ENCODE data around the gene IGSF23.
"Not testable (repeated sequence)": the region's sequence is repeated elsewhere in the genome, so short reads cannot be mapped to it uniquely, and the experiment has no call there.

IGSF23 gene

DNA sequence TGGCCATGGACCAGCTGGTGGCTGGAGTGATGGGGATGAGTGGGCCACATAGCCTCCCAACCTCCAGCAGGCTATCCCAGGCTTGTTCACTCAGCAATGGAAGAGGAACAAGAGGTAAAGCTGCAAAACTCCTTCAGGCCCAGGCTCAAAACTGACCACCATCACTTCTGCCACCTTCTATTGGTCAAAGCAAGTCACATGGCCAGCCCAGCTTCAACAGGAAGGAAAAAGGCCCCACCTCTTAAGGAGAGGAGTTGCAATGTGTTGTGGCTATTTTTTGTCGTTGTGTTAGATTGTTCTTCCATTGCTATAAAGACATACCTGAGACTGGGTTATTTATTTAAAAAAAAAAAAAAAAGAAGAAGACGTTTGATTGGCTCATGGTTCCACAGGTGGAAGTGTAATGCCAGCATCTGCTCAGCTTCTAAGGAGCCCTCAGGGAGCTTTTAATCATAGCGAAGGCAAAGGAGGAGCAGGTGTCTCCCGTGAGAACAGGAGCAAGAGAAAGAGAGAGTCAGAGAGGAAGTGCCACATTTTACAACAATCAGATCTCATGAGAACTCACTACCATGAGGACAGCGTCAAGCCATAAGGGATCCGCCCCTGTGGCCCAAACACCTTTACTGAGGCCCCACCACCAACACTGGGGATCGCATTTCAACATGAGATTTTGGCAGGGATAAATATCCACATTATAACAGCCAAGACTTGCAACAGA, 5.4 kb downstream of the IGSF23 start:
- TF ChIP-seq, protein P1, sequence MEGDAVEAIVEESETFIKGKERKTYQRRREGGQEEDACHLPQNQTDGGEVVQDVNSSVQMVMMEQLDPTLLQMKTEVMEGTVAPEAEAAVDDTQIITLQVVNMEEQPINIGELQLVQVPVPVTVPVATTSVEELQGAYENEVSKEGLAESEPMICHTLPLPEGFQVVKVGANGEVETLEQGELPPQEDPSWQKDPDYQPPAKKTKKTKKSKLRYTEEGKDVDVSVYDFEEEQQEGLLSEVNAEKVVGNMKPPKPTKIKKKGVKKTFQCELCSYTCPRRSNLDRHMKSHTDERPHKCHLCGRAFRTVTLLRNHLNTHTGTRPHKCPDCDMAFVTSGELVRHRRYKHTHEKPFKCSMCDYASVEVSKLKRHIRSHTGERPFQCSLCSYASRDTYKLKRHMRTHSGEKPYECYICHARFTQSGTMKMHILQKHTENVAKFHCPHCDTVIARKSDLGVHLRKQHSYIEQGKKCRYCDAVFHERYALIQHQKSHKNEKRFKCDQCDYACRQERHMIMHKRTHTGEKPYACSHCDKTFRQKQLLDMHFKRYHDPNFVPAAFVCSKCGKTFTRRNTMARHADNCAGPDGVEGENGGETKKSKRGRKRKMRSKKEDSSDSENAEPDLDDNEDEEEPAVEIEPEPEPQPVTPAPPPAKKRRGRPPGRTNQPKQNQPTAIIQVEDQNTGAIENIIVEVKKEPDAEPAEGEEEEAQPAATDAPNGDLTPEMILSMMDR (IDR thresholded peaks at IDR 0.05; ENCODE audit: extremely low read depth, insufficient read depth, missing control alignments) = no peak
- DNase-seq (ENCODE audit: low spot score) = no peak
- in situ Hi-C loops (cut with MboI; ENCODE audit: low pct_unique_long_range_greater_than_20kb, low sequenced_read_pairs, unreplicated experiment) = no loop called here

- in situ Hi-C loops (cut with MboI; ENCODE audit: low pct_unique_long_range_greater_than_20kb, low sequenced_read_pairs, unreplicated experiment) = no loop called here
- no peak for DNase-seq (ENCODE audit: low spot score)
- TF ChIP-seq, protein P1 (IDR thresholded peaks at IDR 0.05; ENCODE audit: extremely low read depth, insufficient read depth, missing control alignments) = no peak
Observed at GRCh38 chr19:44620667-44621066, 7.3 kb downstream of the IGSF23 start.

DNA sequence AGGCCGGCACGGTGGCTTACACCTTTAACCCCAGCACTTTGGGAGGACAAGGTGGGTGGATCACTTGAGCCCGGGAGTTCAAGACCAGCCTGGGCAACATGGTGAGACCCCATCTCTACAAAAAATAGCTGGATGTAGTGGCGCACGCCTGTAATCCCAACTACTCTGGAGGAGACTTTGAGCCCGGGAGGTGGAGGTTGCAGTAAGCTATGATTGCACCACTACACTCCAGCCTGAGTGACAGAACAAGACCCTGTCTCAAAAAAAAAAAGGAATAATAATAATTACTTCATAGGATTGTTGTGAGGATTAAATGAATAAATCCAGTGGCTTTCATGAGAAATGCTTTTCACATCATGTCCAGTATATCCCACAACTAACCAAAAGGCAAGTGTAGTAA, 8.0 kb downstream of the IGSF23 start:
- in situ Hi-C loops (cut with MboI; ENCODE audit: low pct_unique_long_range_greater_than_20kb, low sequenced_read_pairs, unreplicated experiment) = no loop called here
- TF ChIP-seq, protein P1 (IDR thresholded peaks at IDR 0.05; ENCODE audit: extremely low read depth, insufficient read depth, missing control alignments) = no peak
- no peak for DNase-seq (ENCODE audit: low spot score)

DNA sequence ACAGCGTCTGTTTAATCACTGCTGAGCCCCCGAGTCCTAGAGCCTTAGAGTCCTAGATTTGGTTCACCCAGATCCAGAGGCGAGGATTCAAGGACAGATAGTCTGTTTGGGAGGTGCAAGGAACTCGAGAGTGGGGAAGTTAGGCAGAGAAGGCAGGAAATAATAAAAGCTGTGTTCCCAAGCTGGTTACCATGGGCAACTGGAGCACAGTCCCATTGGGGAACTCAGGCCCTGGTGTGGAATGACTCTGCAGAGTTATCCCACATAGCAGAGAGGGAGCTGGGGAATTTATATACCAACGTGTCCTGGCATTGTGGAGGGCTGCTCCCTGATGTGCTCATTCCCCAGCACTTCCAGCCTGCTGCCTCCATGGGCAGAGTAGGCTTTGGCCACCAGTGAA, 9.7 kb downstream of the IGSF23 start:
- no peak for DNase-seq (ENCODE audit: low spot score)

GRCh38 chr19:44623626-44624025, 10.3 kb downstream of the IGSF23 start:
- TF ChIP-seq, protein P1 (IDR thresholded peaks at IDR 0.05; ENCODE audit: extremely low read depth, insufficient read depth, missing control alignments) = no peak
- DNase-seq (ENCODE audit: low spot score) = no peak
- in situ Hi-C loops (cut with MboI; ENCODE audit: low pct_unique_long_range_greater_than_20kb, low sequenced_read_pairs, unreplicated experiment) = no loop called here

More for the DNA sequence above, 9.7 kb downstream of the IGSF23 start:
- in situ Hi-C loops (cut with MboI; ENCODE audit: low pct_unique_long_range_greater_than_20kb, low sequenced_read_pairs, unreplicated experiment) = no loop called here
- TF ChIP-seq, protein P1 (IDR thresholded peaks at IDR 0.05; ENCODE audit: extremely low read depth, insufficient read depth, missing control alignments) = no peak

DNA sequence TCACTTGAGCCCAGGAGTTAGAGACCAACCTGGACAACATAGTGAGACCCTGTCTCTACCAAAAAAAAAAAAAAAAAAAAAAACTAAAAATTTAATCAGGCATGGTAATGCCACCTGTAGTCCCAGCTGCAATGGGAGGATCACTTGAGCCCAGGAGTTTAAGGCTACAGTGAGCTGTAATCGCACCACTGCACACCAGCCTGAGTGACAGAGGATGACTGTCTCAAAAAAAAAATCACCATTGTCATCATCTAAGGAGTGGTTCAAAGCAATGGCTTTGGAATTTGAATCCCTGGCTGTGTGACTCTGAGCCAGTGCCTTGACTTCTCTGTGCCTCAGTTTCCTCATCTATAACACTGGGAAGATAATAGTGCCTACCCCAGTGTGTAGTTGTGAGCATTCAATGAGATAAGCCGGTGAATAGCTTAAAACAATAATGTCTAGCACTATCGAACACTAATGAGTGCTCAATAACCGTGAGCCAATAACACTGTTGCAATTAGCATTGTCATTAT, 11.5 kb downstream of the IGSF23 start:
- DNase-seq (ENCODE audit: low spot score) = no peak
- in situ Hi-C loops (cut with MboI; ENCODE audit: low pct_unique_long_range_greater_than_20kb, low sequenced_read_pairs, unreplicated experiment) = no loop called here
- TF ChIP-seq, protein P1 (IDR thresholded peaks at IDR 0.05; ENCODE audit: extremely low read depth, insufficient read depth, missing control alignments) = no peak

DNA sequence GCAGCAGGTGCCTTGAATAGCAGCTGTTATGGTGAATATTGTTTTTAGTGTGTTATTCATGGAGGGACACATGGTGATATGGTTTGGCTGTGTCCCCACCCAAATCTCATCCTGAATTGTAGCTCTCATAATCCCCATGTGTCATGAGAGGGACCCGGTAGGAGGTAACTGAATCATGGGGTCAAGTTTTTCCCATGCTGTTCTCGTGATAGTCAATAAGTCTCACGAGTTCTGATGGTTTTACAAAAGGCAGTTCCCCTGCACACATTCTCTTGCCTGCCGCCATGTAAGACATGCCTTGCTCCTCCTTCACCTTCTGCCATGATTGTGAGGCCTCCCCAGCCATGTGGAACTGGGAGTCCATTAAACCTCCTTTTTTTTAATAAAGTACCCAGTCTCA, 12.3 kb downstream of the IGSF23 start:
- DNase-seq (ENCODE audit: low spot score); in situ Hi-C loops (cut with MboI; ENCODE audit: low pct_unique_long_range_greater_than_20kb, low sequenced_read_pairs, unreplicated experiment): not testable (repeated sequence)

Data from GM13977 (cell line).